Activated CD4-positive, CD25-positive, alpha-beta regulatory T cell (primary cell): ENCODE results near the gene SYTL1.

Experiments used
- DNase-seq, 4 experiments: peaks; one replicate each; lab custom pipeline; 2025; lab: John Stamatoyannopoulos, UW

SYTL1 gene

GRCh38 chr1:27364696-27365371 lies 23.0 kb downstream of the SYTL1 start:
- no peak for DNase-seq

DNA sequence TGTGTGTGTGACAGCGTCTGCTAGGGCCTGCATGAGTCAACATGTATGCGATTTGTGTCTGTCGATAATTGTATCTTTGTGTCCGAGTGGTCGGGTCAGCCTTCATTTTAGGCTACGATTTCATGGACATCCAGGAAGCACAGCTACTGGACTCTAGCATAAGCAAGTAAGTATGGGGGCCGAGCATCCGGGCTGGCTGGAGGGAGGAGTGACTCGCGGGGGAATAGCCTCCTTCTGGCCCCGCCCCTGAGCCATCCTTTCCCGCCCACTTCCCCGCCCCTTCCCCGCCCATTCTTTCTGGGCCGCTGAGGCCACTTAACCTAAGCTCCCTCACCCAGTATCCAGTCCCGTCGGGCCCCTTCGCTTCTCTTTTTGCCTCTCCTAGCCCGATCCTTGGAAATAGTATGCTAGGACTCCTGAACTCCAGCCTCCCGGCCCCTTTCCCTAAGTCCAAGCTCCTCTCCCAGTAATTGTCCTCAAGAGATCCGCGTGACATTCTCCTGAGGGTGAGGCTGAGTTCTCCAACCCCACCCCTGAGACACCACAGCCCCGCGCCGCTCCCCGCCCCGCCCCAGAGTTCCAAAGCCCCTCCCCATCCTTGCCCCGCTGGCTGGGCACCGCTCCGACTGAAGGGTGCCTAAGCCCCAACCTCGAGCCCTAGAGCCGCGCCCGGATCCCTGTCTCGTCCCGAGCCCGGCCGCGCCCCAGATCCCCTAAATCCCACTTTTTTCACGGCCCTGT lies 23.7 kb downstream of the SYTL1 start:
- peak; percentile 45 to 69 (median 56) for DNase-seq

DNA sequence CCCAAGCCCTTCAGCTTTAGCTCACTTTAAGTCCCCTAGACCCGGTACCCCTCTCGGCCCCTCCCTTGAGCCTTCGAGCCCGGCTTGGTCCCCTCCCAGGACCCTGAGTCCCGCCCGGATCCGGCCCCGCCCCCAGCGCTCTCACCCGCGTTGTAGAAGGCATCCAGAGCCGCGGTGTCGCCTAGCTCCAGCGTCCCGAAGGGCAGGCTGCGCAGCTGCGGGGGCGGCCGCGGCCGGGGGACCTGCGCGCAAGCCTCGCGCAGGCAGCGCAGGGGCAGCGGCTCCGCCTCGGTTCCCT lies 24.2 kb downstream of the SYTL1 start:
- DNase-seq = peak; percentile 34 to 53 (median 46)

- DNase-seq = no peak
Observed at GRCh38 chr1:27366411-27367159, 24.8 kb downstream of the SYTL1 start, which contains the start of gene MAP3K6. Gene MAP3K6, minus strand, starts transcription at chr1:27366961. Its CDS starts 364 bp downstream, at chr1:27366597.

- DNase-seq = no peak
Observed at GRCh38 chr1:27367160-27367650, 25.4 kb downstream of the SYTL1 start.

DNA sequence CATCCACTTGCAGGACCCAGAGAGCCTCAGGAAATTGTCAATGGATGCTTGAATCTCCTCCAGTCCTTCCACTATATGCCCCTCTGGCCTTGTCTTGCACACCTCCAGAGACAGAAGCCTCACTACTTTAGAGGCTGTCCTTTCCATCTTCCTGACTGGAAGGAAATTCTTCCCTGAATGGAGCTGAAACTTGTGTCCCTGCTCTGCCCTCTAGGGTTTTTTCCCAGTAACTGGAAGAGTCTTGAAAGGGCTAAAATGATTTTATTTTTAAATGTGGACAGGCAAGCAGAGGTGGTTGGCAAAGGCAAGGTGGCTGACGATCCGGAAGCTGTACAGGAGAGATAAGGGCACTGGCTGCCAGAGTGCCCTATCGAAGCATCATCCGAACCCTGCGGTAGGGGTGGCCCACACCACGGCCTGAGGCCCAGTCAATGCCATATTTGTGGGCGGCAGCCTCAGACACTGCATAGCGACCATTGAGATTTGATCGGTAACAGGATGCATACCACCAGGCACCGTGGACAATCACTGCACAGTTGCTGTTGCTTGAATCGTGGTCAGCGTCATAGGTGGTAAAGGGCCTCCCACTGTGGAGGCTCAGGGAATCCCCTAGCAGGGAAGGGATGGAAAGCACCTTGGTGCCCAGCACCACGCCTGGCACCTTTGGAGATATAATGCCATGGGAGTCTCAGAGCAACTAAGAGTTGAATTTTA lies 27.2 kb downstream of the SYTL1 start:
- no peak for DNase-seq

- no peak for DNase-seq
Observed at GRCh38 chr1:27372022-27372807, 30.4 kb downstream of the SYTL1 start.

GRCh38 chr1:27372808-27373690 lies 31.2 kb downstream of the SYTL1 start:
- no peak for DNase-seq

- no peak for DNase-seq
Observed at GRCh38 chr1:27374362-27375086, 32.7 kb downstream of the SYTL1 start, which contains the start of gene FCN3. Gene FCN3, minus strand, starts transcription at chr1:27374824. Its CDS starts 6 bp downstream, at chr1:27374818.

DNA sequence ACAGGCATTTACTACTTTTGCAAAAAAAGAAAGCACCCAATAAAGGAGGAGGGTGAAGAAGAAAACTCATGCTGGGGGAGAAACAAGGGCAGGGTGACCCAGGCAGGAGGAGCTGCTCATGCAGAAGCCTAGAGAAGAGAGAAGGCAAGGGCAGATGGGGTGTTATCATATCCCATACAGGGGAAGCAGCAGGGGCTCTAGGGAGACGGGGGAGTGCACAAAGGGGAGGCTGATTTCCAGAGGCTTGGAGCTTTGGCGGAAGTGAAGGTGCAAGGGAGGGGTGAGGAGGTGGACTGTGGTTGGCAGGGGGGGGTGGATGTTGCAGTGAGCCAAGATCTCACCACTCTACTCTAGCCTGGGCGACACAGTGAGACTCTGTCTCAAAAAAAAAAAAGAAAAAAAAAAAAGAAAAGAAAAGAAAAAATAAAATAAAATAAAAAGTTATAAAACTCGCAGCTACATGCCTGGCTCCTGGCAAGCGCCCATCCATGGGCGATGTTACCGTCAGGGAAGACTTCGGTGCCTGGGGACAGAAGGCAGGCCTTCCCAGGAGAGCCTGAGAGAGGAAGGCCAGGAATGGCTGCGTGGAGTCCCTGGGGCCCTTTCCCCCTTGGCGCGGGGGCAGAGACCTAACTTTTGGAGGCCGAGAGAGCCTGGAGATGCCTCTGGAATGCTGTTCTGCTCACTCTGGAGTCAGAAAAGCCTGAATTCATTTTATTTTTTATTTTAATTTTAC lies 36.1 kb downstream of the SYTL1 start:
- DNase-seq = no peak

DNA sequence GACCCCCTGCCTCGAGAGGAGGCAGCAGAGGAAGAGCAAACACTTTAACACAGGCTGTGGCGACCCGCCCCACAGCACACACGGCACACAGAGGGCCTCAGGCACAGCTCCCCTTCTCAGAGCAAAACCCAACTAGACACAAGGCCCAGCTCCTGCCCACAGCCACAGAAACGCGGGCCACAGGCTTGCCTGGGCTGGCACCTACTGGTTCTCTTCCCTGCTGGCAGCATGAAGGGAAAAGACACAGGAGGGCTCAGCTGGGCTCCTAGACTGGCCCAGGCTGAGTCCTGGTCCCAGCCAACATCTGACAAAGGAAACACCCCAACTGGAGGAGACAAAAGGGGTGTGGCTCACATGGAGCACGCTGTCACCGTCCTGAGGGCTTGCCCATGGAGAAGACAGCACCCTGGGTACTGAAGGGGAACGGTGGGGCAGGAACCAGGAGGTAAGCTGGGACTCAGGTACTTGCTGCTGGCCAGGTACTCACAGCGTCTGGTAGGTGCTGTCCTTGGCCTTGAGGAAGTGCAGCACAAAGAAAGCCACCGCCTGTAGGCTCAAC lies 37.8 kb downstream of the SYTL1 start:
- no peak for DNase-seq

DNA sequence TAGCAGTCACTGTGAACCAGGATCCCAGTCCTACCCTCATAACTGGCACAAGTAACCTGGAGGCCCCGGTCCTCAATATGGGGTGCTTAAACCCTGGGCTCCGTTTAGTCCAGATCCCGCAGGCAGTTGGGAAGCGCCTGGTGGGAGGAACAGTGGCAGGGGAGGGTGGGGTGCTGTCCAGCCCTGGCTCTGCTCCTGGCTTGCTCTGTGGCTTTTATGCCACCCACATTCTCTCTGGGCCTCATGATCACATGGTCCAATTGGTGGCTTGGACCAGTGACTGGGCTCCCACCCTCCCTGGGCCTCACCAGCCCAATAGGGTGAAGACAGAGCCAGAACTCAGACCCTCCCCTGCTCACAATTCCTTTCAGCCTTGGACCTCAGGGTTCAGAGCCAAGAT lies 38.4 kb downstream of the SYTL1 start:
- no peak for DNase-seq

GRCh38 chr1:27380766-27381733 lies 39.2 kb downstream of the SYTL1 start:
- no peak for DNase-seq

DNA sequence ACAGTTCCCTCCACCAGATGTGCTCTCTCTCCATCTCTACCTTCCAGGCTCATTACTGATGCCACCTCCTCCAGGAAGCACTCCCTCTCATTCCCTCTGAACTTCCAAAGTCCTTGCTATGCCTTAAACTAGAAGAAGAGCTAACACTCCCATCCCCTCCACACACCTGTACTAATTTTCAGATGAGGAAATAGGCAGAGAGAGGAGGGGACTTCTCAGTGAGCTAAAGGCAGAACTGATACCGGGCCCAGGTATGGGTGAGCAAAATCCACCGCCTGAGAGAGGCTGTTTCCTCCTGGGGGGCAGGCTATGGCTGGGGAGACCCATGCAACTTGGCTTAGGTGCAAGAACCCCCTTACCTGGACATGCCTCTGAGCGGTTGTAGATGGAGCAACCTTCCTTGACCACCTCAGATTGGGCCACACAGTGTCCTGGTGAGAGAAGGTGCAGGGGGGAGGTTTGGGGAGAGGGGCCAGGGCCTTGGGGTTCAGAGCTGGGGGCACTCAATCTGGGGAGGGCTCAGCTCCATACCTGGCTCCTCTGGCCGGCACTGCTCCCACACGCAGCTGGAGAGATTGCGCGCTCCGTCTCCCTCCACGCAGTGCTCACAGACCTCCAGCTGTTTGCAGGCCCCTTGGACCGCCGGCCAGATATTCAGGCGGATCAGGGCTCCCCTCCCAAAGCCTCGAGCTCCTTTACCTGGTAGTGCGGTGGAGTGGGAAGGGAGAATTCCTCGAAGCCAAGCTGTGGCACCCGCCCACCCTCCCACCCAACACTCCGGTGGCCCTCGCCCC lies 40.3 kb downstream of the SYTL1 start:
- no peak for DNase-seq

DNA sequence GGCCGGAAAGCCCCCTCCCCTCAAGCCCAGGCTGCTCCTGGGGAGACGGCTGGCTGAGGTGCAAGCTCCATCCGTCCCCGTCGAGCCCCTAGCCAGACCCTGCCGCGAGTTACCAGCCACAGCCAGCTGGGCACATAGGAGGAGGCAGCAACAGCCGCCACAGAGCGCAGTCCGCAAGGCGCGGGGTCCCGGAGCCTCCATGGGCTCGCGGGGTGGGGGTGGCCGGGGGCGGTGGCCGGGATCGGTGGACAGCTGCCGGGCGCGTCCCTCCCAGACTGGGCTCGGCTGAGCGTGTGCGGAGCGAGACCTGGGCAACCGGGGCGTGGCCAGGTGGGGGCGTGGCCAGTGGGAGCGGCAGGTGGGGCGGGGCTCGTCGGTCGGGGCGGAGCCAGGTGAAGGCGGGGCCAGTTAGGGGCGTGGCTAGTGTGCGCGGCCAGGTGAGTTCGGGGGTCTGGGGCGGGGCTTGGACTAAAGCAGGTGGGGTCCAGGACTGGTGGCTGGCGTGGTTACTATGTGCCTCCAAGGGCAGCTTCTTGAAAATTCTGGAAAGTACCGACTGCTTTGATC lies 41.3 kb downstream of the SYTL1 start, which contains the start of gene CD164L2:
CD164L2 (minus strand) TSS at position 295 of the 567 bp plus-strand sequence; CDS start at position 201, 94 bp downstream.
- peak in 3 of 4 experiments; percentile 13 to 28 (median 16) for DNase-seq

DNA sequence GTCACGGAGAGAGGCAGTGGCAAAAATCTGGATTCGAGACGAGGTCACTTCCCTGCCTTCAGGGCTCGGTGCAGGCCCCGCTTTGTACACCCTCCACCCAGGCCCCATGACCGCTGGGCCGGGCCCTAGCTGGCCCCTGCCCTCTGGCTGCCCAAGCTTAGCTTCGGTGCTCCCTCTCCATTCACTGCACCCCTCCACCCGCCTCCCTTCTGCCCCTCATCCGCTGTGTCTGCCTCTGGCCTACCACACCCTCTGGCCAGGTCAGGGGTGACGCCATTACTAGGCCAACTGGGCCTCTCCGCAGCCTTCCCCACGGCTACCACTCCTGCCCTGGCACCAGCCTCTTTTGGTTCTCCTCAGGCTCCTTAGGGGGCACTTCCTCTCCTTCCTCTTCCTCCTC lies 41.8 kb downstream of the SYTL1 start:
- no peak for DNase-seq
